Loucy (cell line): Measurements from ENCODE around the gene MOB3C.
"Not testable (repeated sequence)": the region's sequence is repeated elsewhere in the genome, so short reads cannot be mapped to it uniquely, and the experiment has no call there.

Source experiments
- H2AFZ ChIP-seq: fragments of 200-600 bp; sonication (generic); 2 replicates; pipeline ENCODE4 v1.6.0; 2016; ENCODE audit warnings: antibody characterized with exemption, mild to moderate bottlenecking, low read length, moderate library complexity
- H3F3A ChIP-seq: fragments of 200-600 bp; 2 replicates; pipeline ENCODE4 v1.6.0; 2016; ENCODE audit warnings: antibody characterized with exemption, low read depth, mild to moderate bottlenecking
- H3K27me3 ChIP-seq: fragments of 200-600 bp; sonication (generic); 2 replicates; pipeline ENCODE4 v1.6.1; 2014; ENCODE audit warnings: low read length, mild to moderate bottlenecking; ENCODE audit not compliant: insufficient read depth, poor library complexity, severe bottlenecking
- H3K36me3 ChIP-seq: fragments of 200-600 bp; sonication (generic); 2 replicates; pipeline ENCODE4 v1.6.1; 2016; ENCODE audit warnings: low read length; ENCODE audit not compliant: insufficient read depth
- H3K4me1 ChIP-seq: fragments of 200-600 bp; sonication (generic); 2 replicates; pipeline ENCODE4 v1.5.1; 2014; ENCODE audit warnings: low read length, mild to moderate bottlenecking; ENCODE audit not compliant: insufficient read depth, poor library complexity, severe bottlenecking
- H3K4me2 ChIP-seq: fragments of 200-600 bp; sonication (generic); 2 replicates; pipeline ENCODE4 v1.6.0; 2014; ENCODE audit warnings: antibody characterized with exemption, low read length, low read depth, mild to moderate bottlenecking; ENCODE audit not compliant: poor library complexity, severe bottlenecking
- H3K4me3 ChIP-seq: fragments of 200-600 bp; sonication (generic); 2 replicates; pipeline ENCODE4 v1.5.1; 2014; ENCODE audit warnings: low read length, mild to moderate bottlenecking, mixed read lengths; ENCODE audit not compliant: poor library complexity, severe bottlenecking
- H3K79me2 ChIP-seq: fragments of 200-600 bp; sonication (generic); 2 replicates; pipeline ENCODE4 v1.6.1; 2014; ENCODE audit warnings: low read length; ENCODE audit not compliant: insufficient read depth
- H3K9ac ChIP-seq: fragments of 200-600 bp; sonication (generic); 2 replicates; pipeline ENCODE4 v1.6.0; 2014; ENCODE audit warnings: mild to moderate bottlenecking, low read depth, low read length, moderate library complexity; ENCODE audit not compliant: poor library complexity, severe bottlenecking
- H3K9me2 ChIP-seq: fragments of 200-600 bp; sonication (generic); replicated peaks from 2 replicates; pipeline ENCODE4 v1.6.1; 2016; ENCODE audit warnings: low read depth, low read length, mixed read lengths
- H3K9me3 ChIP-seq: fragments of 200-600 bp; sonication (generic); 2 replicates; pipeline ENCODE4 v1.6.1; 2014; ENCODE audit warnings: mild to moderate bottlenecking, antibody characterized with exemption, low read length, low read depth; ENCODE audit not compliant: insufficient read depth
- H4K20me1 ChIP-seq: fragments of 200-600 bp; sonication (generic); 2 replicates; pipeline ENCODE4 v1.6.0; 2014; ENCODE audit warnings: antibody characterized with exemption, low read length, mild to moderate bottlenecking; ENCODE audit not compliant: insufficient read depth, poor library complexity, severe bottlenecking
- CTCF ChIP-seq: fragments of 200-600 bp; sonication (generic); conservative IDR thresholded peaks from 2 replicates; pipeline ENCODE4 v1.5.1; 2014; ENCODE audit warnings: mild to moderate bottlenecking, antibody characterized with exemption, low read length
- EZH2phosphoT487 ChIP-seq: fragments of 200-600 bp; IDR thresholded peaks from 2 replicates; pipeline ENCODE4 v1.6.1; 2018; ENCODE audit warnings: antibody characterized with exemption, mild to moderate bottlenecking, moderate library complexity, borderline replicate concordance

The MOB3C gene

DNA sequence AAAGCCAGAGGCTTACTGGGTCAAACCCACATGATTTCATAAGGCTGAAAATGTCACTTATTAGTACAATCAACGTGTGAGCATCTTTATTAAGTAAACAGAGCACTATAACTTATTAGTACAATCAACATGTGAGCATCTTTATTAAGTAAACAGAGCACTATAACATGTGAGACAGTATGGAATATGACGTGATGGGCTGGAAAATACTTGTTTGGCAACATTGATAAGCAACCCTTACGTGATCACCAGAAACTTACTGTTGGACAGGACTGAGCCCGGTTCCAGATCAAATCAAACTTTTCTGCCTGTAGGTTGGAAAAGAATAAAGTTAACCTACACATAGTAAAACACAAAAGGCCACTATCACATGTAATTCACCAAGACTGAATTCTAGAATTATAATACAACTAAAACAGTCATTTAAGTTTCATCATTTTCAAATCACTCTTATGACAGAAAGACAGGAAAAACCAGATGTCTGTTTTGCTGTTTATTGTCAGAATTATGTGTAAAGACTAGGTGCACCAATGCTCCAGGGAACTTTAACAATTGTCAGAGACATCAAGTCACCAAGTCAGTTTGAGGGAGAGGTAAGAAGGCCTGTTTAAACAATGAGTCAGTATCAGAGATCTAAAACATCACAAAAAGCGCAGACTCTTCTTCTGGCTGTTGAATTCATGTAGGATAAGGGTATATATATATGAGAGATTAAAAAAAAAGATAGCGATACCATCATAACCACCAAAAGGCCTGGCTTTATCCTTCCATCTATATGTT lies 35.9 kb upstream of the MOB3C start:
- peaks cover 20% of the 10 kb centered on the region for H3F3A ChIP-seq
- H3K9me3 ChIP-seq = peaks cover 5% of the 10 kb centered on the region; the same call in 1 of the 2 replicates
- no peaks in the 10 kb centered on the region for H4K20me1 ChIP-seq
- H3K9ac ChIP-seq = peak overlapping the region; percentile 12
- H3K27me3 ChIP-seq = no peaks in the 10 kb centered on the region
- H2AFZ ChIP-seq = no peak overlapping the region
- peak overlapping the region; percentile 17 for H3K4me3 ChIP-seq
- H3K9me2 ChIP-seq = no peaks in the 10 kb centered on the region
- peak overlapping the region; percentile 76 for H3K4me2 ChIP-seq
- no peaks in the 10 kb centered on the region for H3K79me2 ChIP-seq
- peaks cover 24% of the 10 kb centered on the region for H3K4me1 ChIP-seq
- H3K36me3 ChIP-seq = peaks cover 14% of the 10 kb centered on the region
- TF ChIP-seq EZH2phosphoT487 (no peak), CTCF (no peak)

DNA sequence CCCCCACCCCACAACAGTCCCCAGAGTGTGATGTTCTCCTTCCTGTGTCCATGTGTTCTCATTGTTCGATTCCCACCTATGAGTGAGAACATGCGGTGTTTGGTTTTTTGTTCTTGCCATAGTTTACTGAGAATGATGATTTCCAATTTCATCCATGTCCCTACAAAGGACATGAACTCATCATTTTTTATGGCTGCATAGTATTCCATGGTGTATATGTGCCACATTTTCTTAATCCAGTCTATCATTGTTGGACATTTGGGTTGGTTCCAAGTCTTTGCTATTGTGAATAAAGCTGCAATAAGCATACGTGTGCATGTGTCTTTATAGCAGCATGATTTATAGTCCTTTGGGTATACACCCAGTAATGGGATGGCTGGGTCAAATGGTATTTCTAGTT lies 34.5 kb upstream of the MOB3C start:
- not testable (repeated sequence) for H3K79me2 ChIP-seq, H3K9me3 ChIP-seq, H2AFZ ChIP-seq, H3K9ac ChIP-seq, H4K20me1 ChIP-seq, H3K4me3 ChIP-seq, H3K9me2 ChIP-seq, H3K36me3 ChIP-seq, H3K27me3 ChIP-seq, H3K4me2 ChIP-seq
- Histone ChIP-seq H3K4me1 (peaks cover 24% of the 10 kb centered on the region), H3F3A (peaks cover 20% of the 10 kb centered on the region)

DNA sequence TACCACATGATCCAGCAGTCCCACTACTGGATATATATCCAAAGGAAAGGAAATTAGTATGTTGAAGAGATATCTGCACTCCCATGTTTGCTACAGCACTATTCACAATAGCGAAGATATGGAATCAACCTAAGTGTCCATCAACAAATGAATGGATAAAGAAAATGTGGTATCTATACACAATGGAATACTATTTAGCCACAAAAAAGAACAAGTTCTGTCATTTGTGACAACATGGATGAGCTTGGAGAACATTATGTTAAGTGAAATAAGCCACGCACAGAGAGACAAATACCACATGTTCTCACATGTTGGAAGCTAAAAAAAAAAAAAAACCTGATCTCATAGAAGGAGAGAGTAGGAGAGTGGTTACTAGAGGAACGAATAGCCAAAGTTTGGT lies 33.9 kb upstream of the MOB3C start:
- Histone ChIP-seq H3K79me2 (no peaks in the 10 kb centered on the region), H3K4me1 (peaks cover 24% of the 10 kb centered on the region), H3K4me3 (no peak overlapping the region), H3K9ac (no peak overlapping the region), H3K4me2 (no peak overlapping the region), H3K9me2 (no peaks in the 10 kb centered on the region), H2AFZ (no peak overlapping the region), H3K36me3 (peaks cover 9% of the 10 kb centered on the region), H3K27me3 (no peaks in the 10 kb centered on the region), H4K20me1 (no peaks in the 10 kb centered on the region), H3F3A (peaks cover 20% of the 10 kb centered on the region), H3K9me3 (peaks cover 5% of the 10 kb centered on the region; the same call in 1 of the 2 replicates)
- TF ChIP-seq EZH2phosphoT487 (no peak), CTCF (no peak)

DNA sequence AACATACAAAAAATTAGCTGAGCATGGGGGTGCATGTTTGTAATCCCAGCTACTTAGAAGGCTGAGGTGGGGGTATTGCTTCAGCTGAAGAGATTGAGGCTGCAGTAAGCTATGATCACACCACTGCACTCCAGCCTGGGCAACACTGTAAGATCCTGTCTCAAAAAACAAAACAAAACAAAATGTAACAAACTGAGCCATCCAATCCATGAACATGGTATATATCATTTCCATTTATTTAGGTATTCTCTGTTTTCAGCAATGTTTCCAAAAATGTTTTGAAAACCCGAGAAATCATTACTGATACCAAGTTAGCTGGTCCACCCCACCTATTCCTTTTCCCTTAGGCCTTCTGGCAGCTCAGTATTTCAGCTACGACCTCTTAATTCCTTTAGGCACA lies 33.2 kb upstream of the MOB3C start:
- Histone ChIP-seq H3K4me2 (no peak overlapping the region), H2AFZ (no peak overlapping the region), H3K36me3 (peaks cover 9% of the 10 kb centered on the region), H3K4me1 (peaks cover 24% of the 10 kb centered on the region), H3K27me3 (no peaks in the 10 kb centered on the region), H3F3A (peaks cover 20% of the 10 kb centered on the region), H3K9ac (no peak overlapping the region), H4K20me1 (no peaks in the 10 kb centered on the region), H3K9me3 (peaks cover 5% of the 10 kb centered on the region; the same call in 1 of the 2 replicates), H3K4me3 (no peak overlapping the region), H3K9me2 (no peaks in the 10 kb centered on the region), H3K79me2 (no peaks in the 10 kb centered on the region)
- TF ChIP-seq CTCF = no peak
- TF ChIP-seq EZH2phosphoT487 = no peak
